Activated naive CD4-positive, alpha-beta T cell treated with anti-CD3 and anti-CD28 coated beads, Interleukin-2, amount 50 U/mL, for 24 hours (primary cell): ENCODE results near the gene KIAA1549.

Source experiments
- H3K27ac Mint-ChIP-seq: one replicate; pipeline ENCODE4 v1.8.0; 2021; ENCODE audit warnings: mild to moderate bottlenecking, mixed read lengths
- H3K27me3 Mint-ChIP-seq: one replicate; pipeline ENCODE4 v1.8.0; 2021; ENCODE audit warnings: mixed read lengths
- H3K36me3 Mint-ChIP-seq: one replicate; pipeline ENCODE4 v1.8.0; 2021; ENCODE audit warnings: mixed read lengths
- H3K4me1 Mint-ChIP-seq: one replicate; pipeline ENCODE4 v1.8.0; 2021; ENCODE audit warnings: mixed read lengths
- H3K4me3 Mint-ChIP-seq: one replicate; pipeline ENCODE4 v1.8.0; 2021; ENCODE audit warnings: mild to moderate bottlenecking, mixed read lengths
- H3K9me3 Mint-ChIP-seq: one replicate; pipeline ENCODE4 v1.8.0; 2021; ENCODE audit warnings: mixed read lengths

Gene KIAA1549

GRCh38 chr7:138890499-138891445 lies 90.4 kb downstream of the KIAA1549 start:
- Mint-ChIP-seq H3K36me3 (no peaks in the 10 kb centered on the region), H3K4me3 (no peak overlapping the region), H3K27me3 (peaks cover 1% of the 10 kb centered on the region), H3K4me1 (peaks cover 8% of the 10 kb centered on the region), H3K9me3 (no peaks in the 10 kb centered on the region), H3K27ac (no peak overlapping the region)

DNA sequence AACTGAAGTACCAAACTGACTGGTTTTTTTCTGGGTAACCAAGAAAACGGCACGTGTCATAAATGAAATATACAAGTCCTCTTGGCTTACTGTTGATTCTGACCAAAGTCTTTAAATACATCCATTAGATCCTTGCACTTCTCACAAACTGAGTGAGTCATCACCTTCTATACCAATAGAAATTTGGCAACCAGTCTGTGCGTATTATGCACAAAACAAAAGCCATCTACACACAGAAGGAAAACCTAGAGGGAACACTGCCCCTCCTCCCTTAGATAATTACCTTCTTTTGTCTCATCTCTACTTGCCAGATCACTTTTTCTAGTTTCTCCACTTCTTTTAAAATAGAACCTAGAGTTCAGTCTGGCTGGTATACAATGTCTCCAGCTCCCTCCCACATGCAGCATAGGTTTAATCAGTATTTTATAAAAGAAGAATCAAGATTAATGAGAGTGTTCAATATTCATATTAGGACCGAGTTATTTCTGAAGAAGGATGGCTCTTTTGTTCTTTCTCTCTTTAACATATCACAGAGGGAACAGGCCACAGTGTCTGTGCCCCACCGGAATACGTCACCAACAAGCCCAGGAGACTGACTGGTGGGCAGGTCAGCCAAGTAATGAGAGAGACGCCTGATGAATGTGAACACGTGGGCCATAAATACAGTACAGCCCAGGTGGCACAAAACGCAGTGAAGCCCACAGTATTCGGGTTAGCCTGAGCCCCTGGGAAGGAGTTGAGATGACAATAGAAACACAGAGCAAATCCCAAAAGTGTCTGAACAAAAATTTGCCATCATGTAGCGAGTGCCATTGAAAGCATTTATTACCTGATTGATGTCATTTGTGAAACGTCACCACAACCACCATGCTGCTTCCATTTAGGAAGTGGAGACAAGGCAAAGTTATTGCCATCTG lies 91.3 kb downstream of the KIAA1549 start:
- no peak overlapping the region for H3K4me3 Mint-ChIP-seq
- H3K27me3 Mint-ChIP-seq = peaks cover 1% of the 10 kb centered on the region
- no peaks in the 10 kb centered on the region for H3K36me3 Mint-ChIP-seq
- H3K4me1 Mint-ChIP-seq = peaks cover 8% of the 10 kb centered on the region
- H3K27ac Mint-ChIP-seq = no peak overlapping the region
- no peaks in the 10 kb centered on the region for H3K9me3 Mint-ChIP-seq

DNA sequence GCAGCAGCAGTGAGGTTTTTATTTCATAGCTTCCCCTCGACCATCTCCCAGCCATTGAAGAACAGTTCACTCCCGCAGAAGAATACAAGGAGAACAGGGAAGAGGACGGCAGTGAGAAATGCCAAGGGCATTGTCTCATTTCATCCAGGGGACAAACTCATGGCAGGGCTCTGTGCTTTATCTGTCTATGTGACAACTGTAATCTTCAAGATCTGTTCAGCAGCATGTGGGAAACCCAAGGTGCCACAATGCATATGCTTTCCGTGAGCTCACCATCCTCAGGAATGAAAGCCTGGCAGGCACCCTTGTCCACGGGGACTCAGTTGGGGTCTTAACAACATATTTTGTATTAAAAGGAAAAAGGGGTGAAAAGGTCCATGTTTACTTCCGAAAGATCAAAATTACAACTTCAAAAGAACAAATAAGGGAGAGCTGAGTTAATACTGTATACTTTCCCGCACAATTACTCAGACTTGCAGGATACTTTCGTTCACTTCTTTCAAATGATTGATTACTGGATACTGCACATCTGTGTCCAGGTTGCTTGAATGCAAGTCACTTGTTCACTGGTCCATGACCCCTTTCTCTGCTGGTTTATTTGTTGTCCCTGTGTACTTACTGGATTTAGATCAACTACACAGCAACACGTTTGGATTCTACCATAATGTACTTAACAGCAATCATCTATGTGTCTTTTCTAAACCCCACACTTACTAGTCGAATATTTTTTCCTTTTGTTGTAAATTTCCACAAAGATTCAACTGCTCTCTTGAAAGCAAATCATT lies 93.1 kb downstream of the KIAA1549 start:
- no peak overlapping the region for H3K27ac Mint-ChIP-seq
- H3K27me3 Mint-ChIP-seq = peaks cover under 1% of the 10 kb centered on the region
- no peaks in the 10 kb centered on the region for H3K9me3 Mint-ChIP-seq
- no peaks in the 10 kb centered on the region for H3K36me3 Mint-ChIP-seq
- H3K4me1 Mint-ChIP-seq = peaks cover 8% of the 10 kb centered on the region
- no peak overlapping the region for H3K4me3 Mint-ChIP-seq

DNA sequence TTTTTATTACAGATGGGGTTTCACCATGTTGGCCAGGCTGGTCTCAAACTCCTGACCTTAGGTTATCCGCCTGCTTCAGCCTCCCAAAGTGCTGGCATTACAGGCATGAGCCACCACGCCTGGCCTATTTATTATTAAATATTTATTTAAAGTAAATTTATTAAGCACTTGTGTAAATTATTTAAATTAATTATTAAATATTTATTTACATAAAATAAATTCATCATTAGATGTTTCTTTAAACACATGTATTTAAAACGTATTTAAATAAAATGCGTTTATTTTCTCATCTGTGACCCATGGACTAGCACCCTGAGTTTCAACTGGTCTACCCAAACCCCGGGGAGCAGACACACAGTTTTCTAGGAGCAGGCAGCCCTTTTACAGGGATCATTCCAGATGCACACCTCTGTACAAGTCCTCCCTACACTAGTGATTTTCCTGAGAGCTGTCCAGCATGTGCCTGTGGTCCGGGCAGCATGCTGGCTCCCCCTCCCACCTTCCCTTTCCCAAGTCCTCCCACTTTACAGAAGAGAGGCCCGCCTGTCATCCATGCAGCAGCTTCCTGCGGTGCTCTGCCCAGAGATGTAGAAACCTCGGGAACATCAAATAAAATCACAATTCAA lies 94.0 kb downstream of the KIAA1549 start:
- Mint-ChIP-seq H3K4me3 (no peak overlapping the region), H3K4me1 (peaks cover 12% of the 10 kb centered on the region), H3K36me3 (no peaks in the 10 kb centered on the region), H3K27me3 (no peaks in the 10 kb centered on the region), H3K27ac (no peak overlapping the region), H3K9me3 (no peaks in the 10 kb centered on the region)

- Mint-ChIP-seq H3K4me1 (peaks cover 19% of the 10 kb centered on the region), H3K36me3 (no peaks in the 10 kb centered on the region), H3K9me3 (no peaks in the 10 kb centered on the region), H3K27ac (no peak overlapping the region), H3K27me3 (no peaks in the 10 kb centered on the region), H3K4me3 (no peak overlapping the region)
Measured at GRCh38 chr7:138886501-138886917, 94.7 kb downstream of the KIAA1549 start.

GRCh38 chr7:138885383-138886147 lies 95.6 kb downstream of the KIAA1549 start:
- H3K36me3 Mint-ChIP-seq = no peaks in the 10 kb centered on the region
- H3K27me3 Mint-ChIP-seq = no peaks in the 10 kb centered on the region
- H3K9me3 Mint-ChIP-seq = no peaks in the 10 kb centered on the region
- H3K4me3 Mint-ChIP-seq = no peak overlapping the region
- no peak overlapping the region for H3K27ac Mint-ChIP-seq
- H3K4me1 Mint-ChIP-seq = peaks cover 19% of the 10 kb centered on the region

- Mint-ChIP-seq H3K36me3 (no peaks in the 10 kb centered on the region), H3K27ac (peak overlapping the region; percentile 43), H3K9me3 (no peaks in the 10 kb centered on the region), H3K4me1 (peaks cover 16% of the 10 kb centered on the region), H3K4me3 (peak overlapping the region; percentile 50), H3K27me3 (no peaks in the 10 kb centered on the region)
Measured at GRCh38 chr7:138882249-138882648, 98.9 kb downstream of the KIAA1549 start.

DNA sequence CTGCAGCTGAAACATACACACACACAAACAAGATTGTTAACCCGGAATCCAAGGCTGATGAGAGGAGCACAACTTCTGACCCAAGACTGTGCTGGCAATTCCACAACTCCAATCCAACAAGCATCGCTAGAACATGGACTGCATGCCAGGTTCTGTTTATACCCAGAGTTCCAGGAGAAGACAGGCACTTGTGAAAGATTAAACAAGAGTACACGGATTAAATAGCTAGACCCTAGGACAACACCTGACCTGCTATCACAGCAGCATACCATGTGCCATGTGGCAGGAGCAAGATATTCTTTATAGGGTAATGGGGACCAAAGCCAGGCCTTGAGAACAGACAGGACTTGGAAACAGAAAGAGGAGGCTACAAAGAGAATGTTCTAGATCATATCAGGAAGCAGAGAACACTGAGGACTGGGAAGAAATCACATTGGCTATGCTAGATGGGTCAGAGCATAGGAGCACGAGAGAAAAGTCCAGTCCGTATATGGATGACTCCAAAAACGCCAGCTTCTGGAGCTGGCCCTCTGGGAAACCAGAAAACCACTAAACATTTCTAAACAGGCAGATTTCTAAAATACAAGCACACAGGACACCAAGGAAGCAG lies 99.5 kb downstream of the KIAA1549 start:
- Mint-ChIP-seq H3K27ac (peak overlapping the region; percentile 43), H3K4me1 (peaks cover 16% of the 10 kb centered on the region), H3K4me3 (no peak overlapping the region), H3K9me3 (no peaks in the 10 kb centered on the region), H3K36me3 (no peaks in the 10 kb centered on the region), H3K27me3 (no peaks in the 10 kb centered on the region)

DNA sequence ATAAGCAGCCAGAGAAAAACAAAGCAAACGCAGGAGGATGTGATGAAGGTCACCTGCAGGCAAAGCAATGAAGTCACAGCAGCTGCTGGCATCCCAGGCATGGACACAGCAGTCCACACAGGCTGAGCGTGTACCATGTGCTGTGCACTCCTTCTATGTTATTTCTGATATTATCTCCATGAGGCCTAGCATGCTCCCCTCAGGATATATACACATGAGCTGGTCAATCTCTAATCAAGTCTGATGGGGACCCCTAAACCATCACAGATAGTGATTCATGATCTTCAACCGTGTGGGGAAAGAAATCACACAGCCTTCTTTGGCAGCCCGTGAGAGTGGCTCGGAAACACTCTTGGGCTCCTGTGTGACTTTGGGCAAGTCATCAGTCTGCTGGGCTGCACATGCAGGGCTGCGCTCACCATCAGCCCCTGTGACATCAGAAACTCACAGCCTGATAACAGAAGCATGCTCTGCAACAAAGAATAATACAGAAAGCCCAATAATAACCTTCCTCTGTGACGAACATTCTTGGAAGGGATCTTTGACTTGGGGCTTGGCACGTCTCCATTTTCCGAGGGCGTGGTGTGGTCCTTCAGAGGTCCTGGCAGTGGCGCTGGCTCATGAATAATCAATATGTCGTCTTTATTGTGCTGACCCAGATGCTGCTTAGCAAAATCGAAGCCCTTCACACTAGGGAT lies 100.2 kb downstream of the KIAA1549 start:
- no peak overlapping the region for H3K4me3 Mint-ChIP-seq
- H3K9me3 Mint-ChIP-seq = no peaks in the 10 kb centered on the region
- no peaks in the 10 kb centered on the region for H3K36me3 Mint-ChIP-seq
- peaks cover 18% of the 10 kb centered on the region for H3K4me1 Mint-ChIP-seq
- H3K27me3 Mint-ChIP-seq = no peaks in the 10 kb centered on the region
- no peak overlapping the region for H3K27ac Mint-ChIP-seq

GRCh38 chr7:138879356-138879755 lies 101.8 kb downstream of the KIAA1549 start:
- no peak overlapping the region for H3K27ac Mint-ChIP-seq
- H3K4me1 Mint-ChIP-seq = peaks cover 25% of the 10 kb centered on the region
- no peaks in the 10 kb centered on the region for H3K27me3 Mint-ChIP-seq
- H3K36me3 Mint-ChIP-seq = no peaks in the 10 kb centered on the region
- no peak overlapping the region for H3K4me3 Mint-ChIP-seq
- no peaks in the 10 kb centered on the region for H3K9me3 Mint-ChIP-seq

DNA sequence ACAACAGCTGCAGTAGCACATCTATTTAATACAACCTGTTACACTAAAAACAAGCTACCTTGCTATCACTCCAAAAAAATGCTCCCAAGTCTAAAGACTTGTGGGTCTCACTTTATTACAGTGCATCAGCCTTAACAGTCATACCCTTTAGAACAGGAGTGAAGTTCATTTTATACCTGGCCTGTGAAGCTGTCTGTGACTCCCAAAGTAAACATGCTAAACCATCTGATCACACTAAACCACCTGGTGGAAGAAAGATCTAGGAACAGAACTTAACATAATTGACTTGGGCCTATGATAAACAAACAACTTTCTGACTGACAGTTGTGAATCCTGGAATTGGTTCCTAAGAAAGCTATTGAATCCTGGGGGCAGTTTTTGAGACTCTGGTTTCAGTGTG lies 102.3 kb downstream of the KIAA1549 start:
- Mint-ChIP-seq H3K9me3 (no peaks in the 10 kb centered on the region), H3K4me1 (peaks cover 25% of the 10 kb centered on the region), H3K27me3 (no peaks in the 10 kb centered on the region), H3K36me3 (no peaks in the 10 kb centered on the region), H3K27ac (no peak overlapping the region), H3K4me3 (no peak overlapping the region)

- H3K27ac Mint-ChIP-seq = no peak overlapping the region
- peaks cover 25% of the 10 kb centered on the region for H3K4me1 Mint-ChIP-seq
- H3K27me3 Mint-ChIP-seq = no peaks in the 10 kb centered on the region
- no peaks in the 10 kb centered on the region for H3K9me3 Mint-ChIP-seq
- H3K36me3 Mint-ChIP-seq = no peaks in the 10 kb centered on the region
- H3K4me3 Mint-ChIP-seq = no peak overlapping the region
Measured at GRCh38 chr7:138878051-138878450, 103.1 kb downstream of the KIAA1549 start.

- peaks cover 14% of the 10 kb centered on the region for H3K4me1 Mint-ChIP-seq
- H3K27ac Mint-ChIP-seq = peak overlapping the region; percentile 55
- no peaks in the 10 kb centered on the region for H3K9me3 Mint-ChIP-seq
- peak overlapping the region; percentile 26 for H3K4me3 Mint-ChIP-seq
- no peaks in the 10 kb centered on the region for H3K36me3 Mint-ChIP-seq
- no peaks in the 10 kb centered on the region for H3K27me3 Mint-ChIP-seq
Measured at GRCh38 chr7:138876326-138876725, 104.9 kb downstream of the KIAA1549 start.
